GM12878 (cell line): Measurements from ENCODE around the gene SYDE2. TPM values are rescaled to one million over a fixed set of nuclear protein-coding genes. Genes with fewer than 3 reads are reported as not detected.

Experiments
- ATAC-seq: fragments of 200-7000 bp; cut with Tn5 transposase; 3 replicates; pipeline ENCODE4 v1.9.1; 2020; ENCODE audit warnings: mild to moderate bottlenecking, moderate library complexity
- BruUV-seq: library from RNA; stranded (reverse); fragments of 400-500 nt; replicated peaks from 2 replicates; lab custom pipeline; 2021; lab: Mats Ljungman, UMichigan
- CTCF ChIA-PET: fragments of 300-600 bp; sonication (Branson Sonifier 250); formaldehyde crosslinking; extraction: SDS; loops from one replicate; lab custom pipeline; 2021; ENCODE audit warnings: inconsistent platforms; lab: Yijun Ruan, JAX
- POLR2A ChIA-PET: fragments of 350-600 bp; formaldehyde crosslinking; extraction: SDS; loops from one replicate; lab custom pipeline; 2021; ENCODE audit warnings: inconsistent platforms; lab: Charles Lee
- RAD21 ChIA-PET: fragments of 300-600 bp; sonication (Branson Sonifier 250); formaldehyde crosslinking; loops from one replicate; lab custom pipeline; 2023; ENCODE audit warnings: antibody characterized with exemption; ENCODE audit not compliant: unreplicated experiment; lab: Charles Lee
- SMC1A ChIA-PET: fragments of 300-600 bp; sonication (Branson Sonifier 250); formaldehyde crosslinking; loops from one replicate; lab custom pipeline; 2023; ENCODE audit not compliant: unreplicated experiment, uncharacterized antibody; lab: Charles Lee
- DNase-seq: peaks from one replicate; pipeline ENCODE4 v3.0.0-alpha.2; 2011; ENCODE audit warnings: low read depth, low spot score
- FAIRE-seq: peaks from 3 replicates; lab custom pipeline; 2011; peaks lifted over from hg19 to GRCh38; lab: Jason Lieb, UNC
- H2AFZ ChIP-seq: 2 replicates; pipeline ENCODE4 v1.6.0; 2011; ENCODE audit warnings: low read depth, low read length, control low read depth; ENCODE audit not compliant: control insufficient read depth
- H3K27ac ChIP-seq: 2 replicates; pipeline ENCODE4 v1.5.1; 2011; ENCODE audit warnings: control low read depth; ENCODE audit not compliant: control insufficient read depth, insufficient read depth
- H3K27me3 ChIP-seq, 2 experiments: replicated peaks in 1 of 2; 2 replicates each; pipeline versions ENCODE4 v1.6.0 to v1.6.1; 2011; ENCODE audit warnings: low read length in 1 of 2; ENCODE audit not compliant: control insufficient read depth in 2 of 2, insufficient read depth in 2 of 2
- H3K36me3 ChIP-seq, 2 experiments: 2 replicates each; pipeline ENCODE4 v1.5.1; 2011; ENCODE audit warnings: low read length in 1 of 2; ENCODE audit not compliant: control insufficient read depth in 2 of 2, insufficient read depth in 2 of 2
- H3K4me1 ChIP-seq: 2 replicates; pipeline ENCODE4 v1.6.1; 2011; ENCODE audit warnings: mild to moderate bottlenecking, low read length, moderate library complexity, mixed read lengths; ENCODE audit not compliant: control insufficient read depth, insufficient read depth
- H3K4me2 ChIP-seq: 2 replicates; pipeline ENCODE4 v1.6.0; 2011; ENCODE audit warnings: control low read depth; ENCODE audit not compliant: control insufficient read depth, insufficient read depth
- H3K4me3 ChIP-seq: fragments of 200-600 bp; sonication (generic); 2 replicates; pipeline ENCODE4 v1.5.1; 2016
- H3K79me2 ChIP-seq: 2 replicates; pipeline ENCODE4 v1.6.0; 2011; ENCODE audit warnings: low read length; ENCODE audit not compliant: control insufficient read depth, insufficient read depth
- H3K9ac ChIP-seq: 2 replicates; pipeline ENCODE4 v1.8.0; 2011; ENCODE audit warnings: low read length, control low read depth, mixed read lengths; ENCODE audit not compliant: control insufficient read depth, insufficient read depth
- H3K9me3 ChIP-seq: replicated peaks from 3 replicates; pipeline ENCODE4 v1.5.1; 2011; ENCODE audit warnings: mild to moderate bottlenecking, low read length; ENCODE audit not compliant: control insufficient read depth, insufficient read depth
- H4K20me1 ChIP-seq: 2 replicates; pipeline ENCODE4 v1.6.0; 2011; ENCODE audit not compliant: control insufficient read depth, insufficient read depth
- ATF7 ChIP-seq: fragments of 450-650 bp; IDR thresholded peaks from 2 replicates; pipeline ENCODE4 v1.6.1; 2016; ENCODE audit warnings: low read depth, mild to moderate bottlenecking
- CHD2 ChIP-seq: IDR thresholded peaks from 2 replicates; pipeline ENCODE4 v1.6.1; 2011; ENCODE audit warnings: low read depth, low read length, improper control_type of control experiment, borderline replicate concordance
- DPF2 ChIP-seq: fragments of 450-650 bp; IDR thresholded peaks from 2 replicates; pipeline ENCODE4 v1.6.1; 2017; ENCODE audit warnings: mild to moderate bottlenecking
- E2F4 ChIP-seq: IDR thresholded peaks from 2 replicates; pipeline ENCODE4 v1.6.1; 2012; ENCODE audit warnings: low read depth, low read length, improper control_type of control experiment
- IRF3 ChIP-seq: fragments of 450-650 bp; IDR thresholded peaks from 2 replicates; pipeline ENCODE4 v1.6.1; 2014; ENCODE audit warnings: mild to moderate bottlenecking
- IRF4 ChIP-seq: IDR thresholded peaks from 2 replicates; pipeline ENCODE4 v1.6.1; 2011; ENCODE audit warnings: low read depth, low read length
- KDM1A ChIP-seq: fragments of 200-600 bp; sonication (generic); IDR thresholded peaks from 2 replicates; pipeline ENCODE4 v1.6.1; 2016; ENCODE audit warnings: borderline replicate concordance
- PAX5 ChIP-seq: IDR thresholded peaks from 2 replicates; pipeline ENCODE4 v1.6.1; 2011; ENCODE audit warnings: low read depth, low read length, borderline replicate concordance
- RAD21 ChIP-seq: IDR thresholded peaks from 2 replicates; pipeline ENCODE4 v1.6.1; 2011; ENCODE audit warnings: mild to moderate bottlenecking, low read depth, low read length, moderate library complexity; ENCODE audit not compliant: insufficient read depth
- RBBP5 ChIP-seq: fragments of 200-600 bp; sonication (generic); conservative IDR thresholded peaks from 2 replicates; pipeline ENCODE4 v1.6.1; 2016
- SMAD5 ChIP-seq: IDR thresholded peaks from 2 replicates; pipeline ENCODE4 v1.6.1; 2016; ENCODE audit warnings: antibody characterized with exemption, low read depth
- SPI1 ChIP-seq: IDR thresholded peaks from 2 replicates; pipeline ENCODE4 v1.6.1; 2011; ENCODE audit warnings: low read depth, mild to moderate bottlenecking, low read length, moderate library complexity, borderline replicate concordance; ENCODE audit not compliant: insufficient read depth
- TBL1XR1 ChIP-seq: IDR thresholded peaks from 2 replicates; pipeline ENCODE4 v1.6.1; 2012; ENCODE audit warnings: low read depth, low read length, improper control_type of control experiment
- ZBED1 ChIP-seq: IDR thresholded peaks from 2 replicates; pipeline ENCODE4 v1.6.1; 2016; ENCODE audit warnings: borderline replicate concordance
- WGBS: methylation state at CpG from one replicate; pipeline ENCODE4 v1.1.6; 2016; ENCODE audit warnings: low lambda C conversion rate; ENCODE audit not compliant: insufficient replicate concordance, insufficient coverage; ENCODE audit errors: missing lambda C conversion rate; 5-methylcytosine and 5-hydroxymethylcytosine counted together
- in situ Hi-C: fragments of 300-500 bp; cut with MboI; formaldehyde crosslinking; loops from 9 replicates; pipeline ENCODE4 v1.14.3; 2018; ENCODE audit warnings: mixed read lengths
- intact Hi-C: fragments of 100-400 bp; cut with micrococcal nuclease; formaldehyde crosslinking; loops from one replicate; pipeline ENCODE4 v1.14.2; 2022; ENCODE audit not compliant: unreplicated experiment
- polyA plus RNA-seq, 11 experiments: library from polyadenylated mRNA; depleted of rRNA in 4 of 11; unstranded in 6 of 11; stranded (reverse) in 5 of 11; fragments of >200 nt; fragmentation: Nextera tagmentation in 4 of 11; fragmentation: Illumina TruSeq in 1 of 11; extraction: Ambion mirVana in 4 of 11; extraction: Trizol in 1 of 11; gene quantifications; 1 replicate in 1 of 11; 2 replicates in 10 of 11; pipeline versions ENCODE4 v1.2.1 to v1.2.3, GENCODE V29; 2011 to 2016; ENCODE audit warnings: inconsistent platforms in 2 of 11, missing spikeins in 2 of 11, low read depth in 1 of 11
- total RNA-seq, 4 experiments: library from RNA; depleted of rRNA in 3 of 4; stranded (reverse); fragments of >200 nt in 3 of 4; fragmentation: Illumina TruSeq in 1 of 4; extraction: Trizol in 1 of 4; gene quantifications; 2 replicates each; pipeline versions ENCODE4 v1.2.1 to v1.2.3, GENCODE V29; 2013 to 2021
- TF ChIP-seq, protein P1 (sequence below): fragments of 150-350 bp; IDR thresholded peaks from 2 replicates; pipeline ENCODE4 v1.6.1; 2014; ENCODE audit warnings: mild to moderate bottlenecking, low read depth, low read length
- TF ChIP-seq, protein P2 (sequence below): IDR thresholded peaks from 2 replicates; pipeline ENCODE4 v1.6.1; 2012; ENCODE audit warnings: mild to moderate bottlenecking, low read depth, low read length

SYDE2 gene
- total and polyA plus RNA-seq, 10 of the 15 experiments (the other 5 are each of a cell fraction or from before 2014, with no cell fraction given), result 0.37 to 4.1 (median 1.8) TPM; not detected in 1

DNA sequence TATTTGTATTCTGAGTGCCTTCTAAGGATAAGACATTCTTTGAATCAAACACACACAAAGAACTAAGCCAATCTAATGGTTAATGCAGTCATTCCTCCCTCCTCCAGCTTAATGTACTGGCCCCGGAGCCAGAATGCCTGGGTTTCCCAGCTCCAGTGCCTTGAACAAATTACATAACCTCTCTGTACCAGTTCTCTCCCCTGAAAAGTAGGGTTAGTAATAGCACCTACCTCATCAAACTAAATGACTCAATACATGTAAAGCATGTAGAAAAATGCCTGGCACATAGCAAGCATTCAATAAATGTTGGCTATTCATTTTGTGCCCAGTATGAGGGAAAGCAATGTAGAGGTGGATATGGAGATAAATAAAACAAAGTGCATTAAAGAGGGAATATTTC, 44.6 kb upstream of the SYDE2 start (continued):
- no peak for TF ChIP-seq TBL1XR1

- RAD21 ChIA-PET, result no interaction called here
- Histone ChIP-seq H3K79me2 (no peaks in the 10 kb centered on the region), H3K36me3 (no peaks in the 10 kb centered on the region), H3K4me3 (no peak overlapping the region), H3K4me1 (no peaks in the 10 kb centered on the region), H4K20me1 (no peaks in the 10 kb centered on the region), H3K9me3 (no peaks in the 10 kb centered on the region; the same call in 2 of the 3 replicates), H3K27ac (no peak overlapping the region), H2AFZ (no peak overlapping the region), H3K9ac (no peak overlapping the region), H3K4me2 (no peak overlapping the region), H3K27me3 (no peaks in the 10 kb centered on the region)
- CTCF ChIA-PET, result interaction anchor here (1.3 to 3.6 kb wide), 4 partner anchors 10 to 300 kb away, joined by 3 to 11 read pairs (median 6); partner anchors contain the start of gene C1orf52
- DNase-seq (no peak), FAIRE-seq (no peak), ATAC-seq (no peak)
- POLR2A ChIA-PET, result no interaction called here
- intact Hi-C loops, result no loop called here
- in situ Hi-C loops, result no loop called here
- SMC1A ChIA-PET, result interaction anchor here (1.3 kb wide), 1 partner anchor 10 kb away, joined by 7 read pairs; no protein-coding TSS in a partner anchor
- no peak for TF ChIP-seq SPI1
- no peak for TF ChIP-seq PAX5
- no peak for TF ChIP-seq IRF4
- TF ChIP-seq RAD21, result no peak
- TF ChIP-seq RBBP5, result no peak
- TF ChIP-seq CHD2, result no peak
- TF ChIP-seq, protein P1, sequence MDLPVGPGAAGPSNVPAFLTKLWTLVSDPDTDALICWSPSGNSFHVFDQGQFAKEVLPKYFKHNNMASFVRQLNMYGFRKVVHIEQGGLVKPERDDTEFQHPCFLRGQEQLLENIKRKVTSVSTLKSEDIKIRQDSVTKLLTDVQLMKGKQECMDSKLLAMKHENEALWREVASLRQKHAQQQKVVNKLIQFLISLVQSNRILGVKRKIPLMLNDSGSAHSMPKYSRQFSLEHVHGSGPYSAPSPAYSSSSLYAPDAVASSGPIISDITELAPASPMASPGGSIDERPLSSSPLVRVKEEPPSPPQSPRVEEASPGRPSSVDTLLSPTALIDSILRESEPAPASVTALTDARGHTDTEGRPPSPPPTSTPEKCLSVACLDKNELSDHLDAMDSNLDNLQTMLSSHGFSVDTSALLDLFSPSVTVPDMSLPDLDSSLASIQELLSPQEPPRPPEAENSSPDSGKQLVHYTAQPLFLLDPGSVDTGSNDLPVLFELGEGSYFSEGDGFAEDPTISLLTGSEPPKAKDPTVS, result no peak
- no peak for TF ChIP-seq E2F4
- TF ChIP-seq, protein P2, sequence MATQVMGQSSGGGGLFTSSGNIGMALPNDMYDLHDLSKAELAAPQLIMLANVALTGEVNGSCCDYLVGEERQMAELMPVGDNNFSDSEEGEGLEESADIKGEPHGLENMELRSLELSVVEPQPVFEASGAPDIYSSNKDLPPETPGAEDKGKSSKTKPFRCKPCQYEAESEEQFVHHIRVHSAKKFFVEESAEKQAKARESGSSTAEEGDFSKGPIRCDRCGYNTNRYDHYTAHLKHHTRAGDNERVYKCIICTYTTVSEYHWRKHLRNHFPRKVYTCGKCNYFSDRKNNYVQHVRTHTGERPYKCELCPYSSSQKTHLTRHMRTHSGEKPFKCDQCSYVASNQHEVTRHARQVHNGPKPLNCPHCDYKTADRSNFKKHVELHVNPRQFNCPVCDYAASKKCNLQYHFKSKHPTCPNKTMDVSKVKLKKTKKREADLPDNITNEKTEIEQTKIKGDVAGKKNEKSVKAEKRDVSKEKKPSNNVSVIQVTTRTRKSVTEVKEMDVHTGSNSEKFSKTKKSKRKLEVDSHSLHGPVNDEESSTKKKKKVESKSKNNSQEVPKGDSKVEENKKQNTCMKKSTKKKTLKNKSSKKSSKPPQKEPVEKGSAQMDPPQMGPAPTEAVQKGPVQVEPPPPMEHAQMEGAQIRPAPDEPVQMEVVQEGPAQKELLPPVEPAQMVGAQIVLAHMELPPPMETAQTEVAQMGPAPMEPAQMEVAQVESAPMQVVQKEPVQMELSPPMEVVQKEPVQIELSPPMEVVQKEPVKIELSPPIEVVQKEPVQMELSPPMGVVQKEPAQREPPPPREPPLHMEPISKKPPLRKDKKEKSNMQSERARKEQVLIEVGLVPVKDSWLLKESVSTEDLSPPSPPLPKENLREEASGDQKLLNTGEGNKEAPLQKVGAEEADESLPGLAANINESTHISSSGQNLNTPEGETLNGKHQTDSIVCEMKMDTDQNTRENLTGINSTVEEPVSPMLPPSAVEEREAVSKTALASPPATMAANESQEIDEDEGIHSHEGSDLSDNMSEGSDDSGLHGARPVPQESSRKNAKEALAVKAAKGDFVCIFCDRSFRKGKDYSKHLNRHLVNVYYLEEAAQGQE, result no peak
- TF ChIP-seq DPF2, result no peak
- TF ChIP-seq ZBED1, result no peak
- no peak for TF ChIP-seq ATF7
- TF ChIP-seq IRF3, result no peak
- no peak for TF ChIP-seq SMAD5
- no peak for TF ChIP-seq KDM1A
- BruUV-seq, result no TSS peak
- WGBS, result 71% methylated on average over 4 of the region's 4 CpGs
Measured at GRCh38 chr1:85244271-85245061, 43.6 kb upstream of the SYDE2 start.
